Breast epithelium (tissue), 3 donors: Measurements from ENCODE around the gene GCN1.

Source experiments
- CTCF ChIP-seq, 3 donors: fragments of 450-650 bp; IDR thresholded peaks; one replicate each; pipeline ENCODE4 v1.5.1; 2016 to 2017; ENCODE audit warnings: antibody characterized with exemption in 3 of 3, mild to moderate bottlenecking in 3 of 3, moderate library complexity in 3 of 3
- POLR2A ChIP-seq: fragments of 450-650 bp; IDR thresholded peaks from one replicate; pipeline ENCODE4 v1.6.1; 2016; ENCODE audit warnings: antibody characterized with exemption, mild to moderate bottlenecking, moderate library complexity
- POLR2AphosphoS5 ChIP-seq, 3 donors: sonication (generic); formaldehyde crosslinking; IDR thresholded peaks; one replicate each; pipeline ENCODE4 v1.6.1; 2017; ENCODE audit warnings: antibody characterized with exemption in 3 of 3

- TF ChIP-seq CTCF (IDR thresholded peaks at IDR 0.05) (no peak), POLR2A (no peak), POLR2AphosphoS5 (IDR thresholded peaks at IDR 0.05) (no peak)
Measured at GRCh38 chr12:120214626-120215356, 20.3 kb upstream of the GCN1 start.
